LNCaP clone FGC (cell line): Measurements from ENCODE around the gene WWP2.
"Not testable (repeated sequence)": the region's sequence is repeated elsewhere in the genome, so short reads cannot be mapped to it uniquely, and the experiment has no call there.

Experiments
- DNase-seq: peaks from one replicate; pipeline ENCODE4 v3.0.0-alpha.2; 2011; ENCODE audit warnings: low read depth
- H3K4me3 ChIP-seq: 2 replicates; pipeline ENCODE4 v1.5.1; 2011; ENCODE audit warnings: mild to moderate bottlenecking, low read depth, low read length, control low read depth
- TF ChIP-seq, protein P1 (sequence below): IDR thresholded peaks from 2 replicates; pipeline ENCODE4 v1.5.1; 2012; ENCODE audit warnings: mild to moderate bottlenecking; ENCODE audit not compliant: control insufficient read depth, insufficient read depth; ENCODE audit errors: extremely low read depth

WWP2 gene

DNA sequence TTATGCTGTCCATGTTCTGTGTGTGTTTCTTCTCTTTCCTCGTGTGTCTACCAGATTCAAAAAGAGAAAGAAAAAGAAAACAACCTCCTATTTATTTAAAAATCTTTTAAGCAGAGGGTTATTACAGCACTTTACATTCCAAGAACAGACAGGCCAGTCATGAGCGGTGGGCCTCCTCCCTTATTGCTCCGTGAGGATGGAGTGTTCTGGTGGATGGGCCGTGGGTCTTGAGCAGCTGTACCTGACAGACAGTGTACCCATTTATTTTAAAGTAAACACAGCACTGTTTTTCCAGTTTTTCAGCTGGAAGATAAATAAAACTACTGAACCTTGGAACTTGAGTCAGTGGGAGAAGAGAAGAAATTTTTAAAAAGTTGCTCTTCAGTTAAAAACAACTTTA, 52.4 kb downstream of the WWP2 start:
- no peak overlapping the region for H3K4me3 ChIP-seq
- TF ChIP-seq, protein P1, sequence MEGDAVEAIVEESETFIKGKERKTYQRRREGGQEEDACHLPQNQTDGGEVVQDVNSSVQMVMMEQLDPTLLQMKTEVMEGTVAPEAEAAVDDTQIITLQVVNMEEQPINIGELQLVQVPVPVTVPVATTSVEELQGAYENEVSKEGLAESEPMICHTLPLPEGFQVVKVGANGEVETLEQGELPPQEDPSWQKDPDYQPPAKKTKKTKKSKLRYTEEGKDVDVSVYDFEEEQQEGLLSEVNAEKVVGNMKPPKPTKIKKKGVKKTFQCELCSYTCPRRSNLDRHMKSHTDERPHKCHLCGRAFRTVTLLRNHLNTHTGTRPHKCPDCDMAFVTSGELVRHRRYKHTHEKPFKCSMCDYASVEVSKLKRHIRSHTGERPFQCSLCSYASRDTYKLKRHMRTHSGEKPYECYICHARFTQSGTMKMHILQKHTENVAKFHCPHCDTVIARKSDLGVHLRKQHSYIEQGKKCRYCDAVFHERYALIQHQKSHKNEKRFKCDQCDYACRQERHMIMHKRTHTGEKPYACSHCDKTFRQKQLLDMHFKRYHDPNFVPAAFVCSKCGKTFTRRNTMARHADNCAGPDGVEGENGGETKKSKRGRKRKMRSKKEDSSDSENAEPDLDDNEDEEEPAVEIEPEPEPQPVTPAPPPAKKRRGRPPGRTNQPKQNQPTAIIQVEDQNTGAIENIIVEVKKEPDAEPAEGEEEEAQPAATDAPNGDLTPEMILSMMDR: no peak
- DNase-seq: peak; percentile 2

DNA sequence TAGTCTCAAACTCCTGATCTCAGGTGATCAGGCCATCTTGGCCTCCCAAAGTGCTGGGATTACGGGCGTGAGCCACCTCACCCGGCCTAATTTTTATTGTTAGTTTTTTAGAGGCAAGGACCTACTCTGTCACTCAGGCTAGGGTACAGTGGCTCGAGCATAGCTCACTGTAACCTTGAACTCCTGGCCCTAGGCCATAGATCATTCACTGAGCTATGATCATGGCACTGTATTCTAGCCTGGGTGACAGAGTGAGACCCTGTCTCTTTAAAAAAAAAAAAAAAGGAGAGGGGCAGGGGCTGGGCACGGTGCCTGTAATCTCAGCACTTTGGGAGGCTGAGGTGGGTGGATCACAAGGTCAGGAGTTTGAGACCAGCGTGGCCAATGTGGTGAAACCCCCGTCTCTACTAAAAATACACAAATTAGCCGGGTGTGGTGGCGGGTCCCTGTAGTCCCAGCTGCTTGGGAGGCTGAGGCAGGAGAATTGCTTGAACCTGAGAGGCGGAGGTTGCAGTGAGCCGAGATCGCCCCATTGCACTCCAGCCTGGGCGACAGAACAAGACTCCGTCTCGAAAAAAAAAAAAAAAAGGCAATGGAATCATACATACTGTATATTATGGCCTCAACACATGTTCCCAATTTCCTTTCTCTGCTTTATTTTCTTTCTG, 53.2 kb downstream of the WWP2 start:
- H3K4me3 ChIP-seq, DNase-seq: not testable (repeated sequence)

DNA sequence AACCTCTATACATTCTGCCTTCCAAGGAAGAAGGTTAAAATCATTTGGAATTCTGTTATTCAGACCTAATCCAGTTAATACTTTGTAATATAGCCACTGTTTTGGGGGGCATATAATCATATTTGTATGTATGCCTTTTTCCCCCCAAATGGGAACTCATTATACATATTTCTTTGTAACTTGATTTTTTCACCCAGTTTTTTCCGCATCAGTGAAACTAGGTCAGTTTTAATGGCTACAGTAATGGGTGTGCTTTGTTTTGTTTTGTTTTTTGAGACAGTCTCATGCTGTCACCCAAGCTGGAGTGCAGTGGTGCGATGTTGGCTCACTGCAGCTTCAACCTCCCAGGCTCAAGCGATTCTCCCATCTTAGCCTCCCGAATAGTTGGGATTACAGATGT, 54.9 kb downstream of the WWP2 start:
- no peak for DNase-seq
- TF ChIP-seq, protein P1: no peak
- no peak overlapping the region for H3K4me3 ChIP-seq

DNA sequence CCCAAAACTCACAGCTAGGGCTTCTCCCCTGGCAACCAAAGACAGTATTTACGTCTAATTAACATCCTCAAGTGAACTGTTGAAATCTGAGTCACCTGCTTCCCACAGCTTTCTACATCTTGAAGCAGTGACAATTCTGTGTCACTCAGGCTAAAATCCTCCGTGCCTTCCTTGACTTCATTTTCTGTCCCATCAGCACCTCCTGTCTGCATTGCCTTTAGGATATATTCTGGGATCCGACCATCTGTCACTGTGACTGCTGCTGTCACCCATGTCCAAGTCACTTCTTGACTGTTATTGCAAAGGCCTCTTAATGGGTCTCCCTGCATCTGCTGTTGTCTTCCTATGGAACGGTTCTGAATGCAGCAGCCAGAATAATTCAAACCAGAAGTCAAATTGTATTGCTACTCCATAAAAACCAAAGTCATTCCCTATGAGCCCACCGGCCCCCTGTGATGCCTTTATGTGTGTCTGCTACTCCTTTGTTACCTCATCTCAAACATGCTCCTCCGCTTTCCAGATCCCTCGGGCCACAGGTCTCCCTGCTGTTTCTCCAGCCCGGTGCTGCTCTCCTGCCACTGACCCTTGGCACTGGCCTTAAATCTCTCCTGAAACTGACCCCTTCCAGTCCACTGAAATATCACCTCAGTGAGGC, 56.9 kb downstream of the WWP2 start:
- no peak overlapping the region for H3K4me3 ChIP-seq
- TF ChIP-seq, protein P1: no peak
- DNase-seq: no peak

DNA sequence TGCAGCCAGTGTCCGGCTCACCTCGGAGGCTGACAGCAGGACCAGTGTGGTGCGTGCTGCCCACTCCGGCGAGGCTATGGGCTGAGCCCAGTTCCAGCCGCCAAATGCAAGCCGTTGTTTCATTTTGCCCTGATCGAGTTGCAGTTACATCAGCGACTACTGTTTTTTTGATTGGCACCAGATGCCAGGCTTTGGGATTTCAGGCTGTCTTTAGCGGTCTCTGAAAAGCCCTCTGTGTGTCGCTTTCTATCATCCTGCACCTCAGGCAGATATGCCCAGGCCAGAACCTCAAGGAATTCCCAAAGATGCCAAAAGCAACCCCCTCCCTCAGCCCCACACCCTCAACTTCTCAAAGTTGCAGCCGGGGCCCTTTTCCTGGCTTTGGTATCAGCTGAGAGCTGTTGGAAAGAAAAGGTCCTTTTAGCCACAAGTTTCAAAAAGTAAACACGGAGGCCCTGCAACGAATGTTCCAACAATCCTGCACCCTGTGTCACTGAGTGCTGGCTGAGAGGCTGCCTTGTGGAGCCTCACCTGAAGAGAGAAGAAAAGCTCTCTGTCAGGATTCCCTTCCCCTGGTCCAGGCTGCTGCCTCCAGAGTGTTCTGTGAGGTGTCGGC, 58.9 kb downstream of the WWP2 start:
- H3K4me3 ChIP-seq: no peak overlapping the region
- TF ChIP-seq, protein P1: no peak
- no peak for DNase-seq

DNA sequence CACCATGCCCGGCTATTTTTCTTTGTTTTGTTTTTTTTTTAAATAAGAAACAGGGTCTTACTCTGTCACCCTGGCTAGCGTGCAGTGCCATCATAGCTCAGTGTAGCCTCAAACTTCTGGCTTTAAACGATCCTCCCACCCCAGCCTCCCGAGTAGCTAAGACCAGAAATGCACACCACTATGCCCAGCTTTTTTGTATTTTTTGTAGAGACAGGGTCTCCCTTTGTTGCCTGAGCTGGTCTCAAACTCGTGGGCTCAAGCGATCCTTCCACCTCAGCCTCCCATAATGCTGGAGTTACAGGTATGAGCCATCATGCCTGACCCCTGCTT, 59.7 kb downstream of the WWP2 start:
- H3K4me3 ChIP-seq: no peak overlapping the region
- no peak for DNase-seq
- TF ChIP-seq, protein P1: no peak

DNA sequence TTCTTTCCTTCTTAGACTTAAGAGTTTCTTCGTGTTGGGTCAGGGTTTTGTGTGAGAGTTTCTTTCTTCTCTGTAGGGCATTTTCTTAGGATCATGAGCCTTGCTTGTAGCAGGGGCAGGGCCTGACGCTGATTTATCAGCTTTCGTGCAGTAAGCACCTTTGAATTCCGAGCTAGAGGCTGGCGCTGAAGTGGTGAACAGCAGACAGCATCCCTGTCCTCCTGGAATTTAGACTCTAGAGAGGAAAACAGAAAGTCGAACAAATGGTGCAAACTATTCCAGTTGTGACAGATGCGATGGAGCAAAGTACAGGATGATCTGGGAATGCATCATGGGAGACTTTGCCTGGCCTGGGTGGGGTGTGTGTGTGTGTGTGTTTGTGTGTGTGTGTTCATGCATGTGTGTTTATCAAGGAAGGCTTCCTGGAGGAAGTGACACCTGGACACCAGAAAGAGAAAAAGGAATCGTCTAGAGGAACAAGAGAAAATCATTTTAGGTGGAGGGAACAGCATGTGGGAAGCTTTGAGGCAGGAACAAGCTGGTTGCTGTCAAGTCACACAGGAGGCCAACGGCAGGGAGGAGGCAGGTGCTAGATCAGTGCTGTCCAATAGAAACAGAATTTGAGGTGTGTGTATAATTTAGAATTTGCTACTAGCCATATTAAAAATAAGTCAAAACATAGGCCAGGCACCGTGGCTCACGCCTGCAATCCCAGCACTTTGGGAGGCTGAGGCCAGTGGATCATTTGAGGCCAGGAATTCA, 60.2 kb downstream of the WWP2 start:
- no peak for DNase-seq

More for the DNA sequence above, 60.2 kb downstream of the WWP2 start:
- TF ChIP-seq, protein P1: no peak
- no peak overlapping the region for H3K4me3 ChIP-seq
